SK-N-SH (cell line): ENCODE measurements around the gene YDJC. TPM values are rescaled to one million over a fixed set of nuclear protein-coding genes. Genes with fewer than 3 reads are reported as not detected.

Source experiments
- CTCF ChIA-PET: fragments of 300-600, 350-600 bp; formaldehyde crosslinking; extraction: SDS; loops from one replicate; lab custom pipeline; 2021; lab: Yijun Ruan, JAX
- POLR2A ChIA-PET: fragments of 350-600 bp; sonication (Branson Sonifier 250); formaldehyde crosslinking; extraction: SDS; loops from one replicate; lab custom pipeline; 2020; ENCODE audit warnings: antibody characterized with exemption, inconsistent platforms; lab: Yijun Ruan, JAX
- DNase-seq: peaks from one replicate; pipeline ENCODE4 v3.0.0; 2012
- H2AFZ ChIP-seq: fragments of 200-600 bp; sonication (generic); 2 replicates; pipeline ENCODE4 v1.8.1; 2016; ENCODE audit warnings: antibody characterized with exemption, mild to moderate bottlenecking, low read depth
- H3F3A ChIP-seq: fragments of 200-600 bp; sonication (generic); replicated peaks from 2 replicates; pipeline ENCODE3; 2016; ENCODE audit warnings: antibody characterized with exemption, mild to moderate bottlenecking; ENCODE audit not compliant: insufficient read depth
- H3K27ac ChIP-seq, 2 experiments: fragments of 200-500 bp in 1 of 2; fragments of 200-600 bp in 1 of 2; sonication (Bioruptor generic) in 1 of 2; sonication (generic), shearing (Covaris generic) in 1 of 2; 2 replicates each; pipeline versions ENCODE4 v1.5.1 to v1.6.1; 2014 to 2016; ENCODE audit warnings: low read depth in 2 of 2, inconsistent platforms in 1 of 2, low read length in 1 of 2, mild to moderate bottlenecking in 1 of 2, mixed read lengths in 1 of 2
- H3K27me3 ChIP-seq: fragments of 200-600 bp; sonication (generic), shearing (Covaris generic); 2 replicates; pipeline ENCODE4 v1.6.1; 2016; ENCODE audit warnings: mixed run types; ENCODE audit not compliant: insufficient read depth
- H3K36me3 ChIP-seq, 2 experiments: fragments of 200-500 bp in 1 of 2; fragments of 200-600 bp in 1 of 2; sonication (Bioruptor generic) in 1 of 2; sonication (generic) in 1 of 2; replicated peaks in 1 of 2; 2 replicates each; pipeline versions ENCODE3 to v1.5.1; 2014 to 2016; ENCODE audit warnings: low read length in 1 of 2, mild to moderate bottlenecking in 1 of 2; ENCODE audit not compliant: insufficient read depth in 2 of 2, control insufficient read depth in 1 of 2
- H3K4me1 ChIP-seq, 2 experiments: fragments of 200-500 bp in 1 of 2; fragments of 200-600 bp in 1 of 2; sonication (Bioruptor generic) in 1 of 2; sonication (generic), shearing (Covaris generic) in 1 of 2; 2 replicates each; pipeline versions ENCODE4 v1.5.1 to v1.6.1; 2014 to 2016; ENCODE audit warnings: low read depth in 1 of 2, low read length in 1 of 2, mixed run types in 1 of 2; ENCODE audit not compliant: insufficient read depth in 2 of 2, control insufficient read depth in 1 of 2
- H3K4me2 ChIP-seq: fragments of 200-600 bp; sonication (generic), shearing (Covaris generic); 2 replicates; pipeline ENCODE4 v1.6.1; 2017; ENCODE audit warnings: mixed run types
- H3K4me3 ChIP-seq, 2 experiments: fragments of 200-500 bp in 1 of 2; fragments of 200-600 bp in 1 of 2; sonication (Bioruptor generic) in 1 of 2; sonication (generic), shearing (Covaris generic) in 1 of 2; 2 replicates each; pipeline versions ENCODE4 v1.5.1 to v1.8.1; 2014 to 2016; ENCODE audit warnings: low read depth in 2 of 2, inconsistent platforms in 1 of 2, low read length in 1 of 2, mild to moderate bottlenecking in 1 of 2, mixed read lengths in 1 of 2, moderate library complexity in 1 of 2
- H3K79me2 ChIP-seq: fragments of 200-600 bp; sonication (generic); 2 replicates; pipeline ENCODE4 v1.8.1; 2017; ENCODE audit warnings: mild to moderate bottlenecking; ENCODE audit not compliant: insufficient read depth
- H3K9ac ChIP-seq: fragments of 200-600 bp; sonication (generic); 2 replicates; pipeline ENCODE4 v1.6.1; 2017; ENCODE audit warnings: mixed run types
- H3K9me2 ChIP-seq: fragments of 200-600 bp; sonication (generic); 2 replicates; pipeline ENCODE4 v1.6.1; 2017; ENCODE audit warnings: mixed run types
- H3K9me3 ChIP-seq: fragments of 200-600 bp; sonication (generic); 2 replicates; pipeline ENCODE4 v1.6.1; 2017; ENCODE audit warnings: mixed run types, mild to moderate bottlenecking, moderate library complexity
- H4K20me1 ChIP-seq: fragments of 200-600 bp; sonication (generic); 2 replicates; pipeline ENCODE4 v1.6.1; 2017; ENCODE audit warnings: mild to moderate bottlenecking, mixed run types; ENCODE audit not compliant: insufficient read depth
- CHD2 ChIP-seq: fragments of 150-350 bp; IDR thresholded peaks from 2 replicates; pipeline ENCODE4 v1.6.1; 2018; ENCODE audit warnings: low read length; ENCODE audit not compliant: partially characterized antibody
- ELF1 ChIP-seq: IDR thresholded peaks from 2 replicates; pipeline ENCODE4 v1.4.0; 2012
- EZH2phosphoT487 ChIP-seq: fragments of 200-600 bp; sonication (generic); IDR thresholded peaks from 2 replicates; pipeline ENCODE4 v1.6.1; 2017; ENCODE audit warnings: low read depth, mixed run types, mild to moderate bottlenecking, antibody characterized with exemption, moderate library complexity, borderline replicate concordance
- FOXJ3 ChIP-seq: sonication (generic); formaldehyde crosslinking; IDR thresholded peaks from 2 replicates; pipeline ENCODE4 v1.5.1; 2020; ENCODE audit warnings: mild to moderate bottlenecking, missing genetic modification reagents
- GABPA ChIP-seq: IDR thresholded peaks from 2 replicates; pipeline ENCODE4 v1.4.0; 2012; ENCODE audit warnings: low read depth, mild to moderate bottlenecking
- JUND ChIP-seq: IDR thresholded peaks from 2 replicates; pipeline ENCODE4 v1.4.0; 2012
- POLR2AphosphoS5 ChIP-seq: IDR thresholded peaks from 2 replicates; pipeline ENCODE4 v1.6.1; 2012; ENCODE audit warnings: low read depth, low read length
- RAD21 ChIP-seq: IDR thresholded peaks from 2 replicates; pipeline ENCODE4 v1.6.1; 2012; ENCODE audit warnings: mild to moderate bottlenecking, low read length
- RCOR1 ChIP-seq: fragments of 150-350 bp; IDR thresholded peaks from 2 replicates; pipeline ENCODE4 v1.6.1; 2017; ENCODE audit warnings: antibody characterized with exemption, low read length
- RXRA ChIP-seq: IDR thresholded peaks from 2 replicates; pipeline ENCODE4 v1.4.0; 2012; ENCODE audit warnings: low read depth, mild to moderate bottlenecking, borderline replicate concordance
- SMC3 ChIP-seq: IDR thresholded peaks from 2 replicates; pipeline ENCODE4 v1.6.1; 2012; ENCODE audit warnings: low read depth, low read length, improper control_type of control experiment
- TAF1 ChIP-seq: IDR thresholded peaks from 2 replicates; pipeline ENCODE4 v1.6.1; 2012; ENCODE audit warnings: low read depth, mild to moderate bottlenecking, low read length, moderate library complexity, borderline replicate concordance
- WGBS: methylation state at CpG from one replicate; pipeline ENCODE4 v1.1.6; 2017; ENCODE audit warnings: low lambda C conversion rate; 5-methylcytosine and 5-hydroxymethylcytosine counted together
- polyA plus RNA-seq, 3 experiments: library from polyadenylated mRNA; depleted of rRNA; stranded (reverse); fragments of >200 nt; gene quantifications; 2 replicates each; pipeline ENCODE4 v1.2.3, GENCODE V29; 2012
- TF ChIP-seq, protein P1 (sequence below): fragments of 200-600 bp; sonication (generic); IDR thresholded peaks from 2 replicates; pipeline ENCODE4 v1.6.1; 2017; ENCODE audit warnings: antibody characterized with exemption, mild to moderate bottlenecking, moderate library complexity
- TF ChIP-seq, protein P2 (sequence below): IDR thresholded peaks from 2 replicates; pipeline ENCODE4 v1.4.0; 2012; ENCODE audit warnings: low read depth, borderline replicate concordance
- TF ChIP-seq, protein P3 (sequence below): fragments of 150-350 bp; IDR thresholded peaks from 2 replicates; pipeline ENCODE4 v1.6.1; 2017; ENCODE audit warnings: antibody characterized with exemption, low read length, low read depth, borderline replicate concordance
- TF ChIP-seq, protein P4 (sequence below): fragments of 150-350 bp; IDR thresholded peaks from 2 replicates; pipeline ENCODE4 v1.6.1; 2016; ENCODE audit warnings: mild to moderate bottlenecking, low read depth, low read length
- TF ChIP-seq, protein P5 (sequence below): IDR thresholded peaks from 2 replicates; pipeline ENCODE4 v1.4.0; 2012; ENCODE audit warnings: low read depth

The YDJC gene
- polyA plus RNA-seq, 1 of the 3 experiments (the other 2 are of a cell fraction) = 37.4 TPM

DNA sequence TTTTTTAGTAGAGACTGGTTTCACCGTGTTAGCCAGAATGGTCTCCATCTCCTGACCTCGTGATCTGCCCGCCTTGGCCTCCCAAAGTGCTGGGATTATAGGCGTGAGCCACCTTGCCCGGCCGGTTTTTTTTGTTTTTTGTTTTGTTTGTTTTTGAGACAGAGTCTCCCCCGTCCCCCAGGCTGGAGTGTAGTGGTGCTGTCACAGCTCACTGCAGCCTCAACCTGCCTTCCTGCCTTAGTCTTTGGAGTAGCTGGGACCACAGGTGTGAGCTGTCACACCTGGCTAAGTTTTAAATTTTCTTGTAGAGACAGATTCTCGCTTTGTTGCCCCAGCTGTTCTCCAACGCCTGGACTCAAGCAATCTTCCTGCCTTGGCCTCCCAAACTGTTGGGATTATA, 39.2 kb upstream of the YDJC start:
- TF ChIP-seq TAF1 (no peak), RXRA (no peak), RAD21 (no peak), RCOR1 (no peak), GABPA (no peak), CHD2 (no peak), JUND (no peak), ELF1 (no peak), EZH2phosphoT487 (no peak), SMC3 (no peak), FOXJ3 (CRISPR knock-in tag) (no peak), POLR2AphosphoS5 (no peak)
- TF ChIP-seq, protein P1, sequence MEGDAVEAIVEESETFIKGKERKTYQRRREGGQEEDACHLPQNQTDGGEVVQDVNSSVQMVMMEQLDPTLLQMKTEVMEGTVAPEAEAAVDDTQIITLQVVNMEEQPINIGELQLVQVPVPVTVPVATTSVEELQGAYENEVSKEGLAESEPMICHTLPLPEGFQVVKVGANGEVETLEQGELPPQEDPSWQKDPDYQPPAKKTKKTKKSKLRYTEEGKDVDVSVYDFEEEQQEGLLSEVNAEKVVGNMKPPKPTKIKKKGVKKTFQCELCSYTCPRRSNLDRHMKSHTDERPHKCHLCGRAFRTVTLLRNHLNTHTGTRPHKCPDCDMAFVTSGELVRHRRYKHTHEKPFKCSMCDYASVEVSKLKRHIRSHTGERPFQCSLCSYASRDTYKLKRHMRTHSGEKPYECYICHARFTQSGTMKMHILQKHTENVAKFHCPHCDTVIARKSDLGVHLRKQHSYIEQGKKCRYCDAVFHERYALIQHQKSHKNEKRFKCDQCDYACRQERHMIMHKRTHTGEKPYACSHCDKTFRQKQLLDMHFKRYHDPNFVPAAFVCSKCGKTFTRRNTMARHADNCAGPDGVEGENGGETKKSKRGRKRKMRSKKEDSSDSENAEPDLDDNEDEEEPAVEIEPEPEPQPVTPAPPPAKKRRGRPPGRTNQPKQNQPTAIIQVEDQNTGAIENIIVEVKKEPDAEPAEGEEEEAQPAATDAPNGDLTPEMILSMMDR = no peak
- TF ChIP-seq, protein P2, sequence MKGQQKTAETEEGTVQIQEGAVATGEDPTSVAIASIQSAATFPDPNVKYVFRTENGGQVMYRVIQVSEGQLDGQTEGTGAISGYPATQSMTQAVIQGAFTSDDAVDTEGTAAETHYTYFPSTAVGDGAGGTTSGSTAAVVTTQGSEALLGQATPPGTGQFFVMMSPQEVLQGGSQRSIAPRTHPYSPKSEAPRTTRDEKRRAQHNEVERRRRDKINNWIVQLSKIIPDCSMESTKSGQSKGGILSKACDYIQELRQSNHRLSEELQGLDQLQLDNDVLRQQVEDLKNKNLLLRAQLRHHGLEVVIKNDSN = no peak
- TF ChIP-seq, protein P3, sequence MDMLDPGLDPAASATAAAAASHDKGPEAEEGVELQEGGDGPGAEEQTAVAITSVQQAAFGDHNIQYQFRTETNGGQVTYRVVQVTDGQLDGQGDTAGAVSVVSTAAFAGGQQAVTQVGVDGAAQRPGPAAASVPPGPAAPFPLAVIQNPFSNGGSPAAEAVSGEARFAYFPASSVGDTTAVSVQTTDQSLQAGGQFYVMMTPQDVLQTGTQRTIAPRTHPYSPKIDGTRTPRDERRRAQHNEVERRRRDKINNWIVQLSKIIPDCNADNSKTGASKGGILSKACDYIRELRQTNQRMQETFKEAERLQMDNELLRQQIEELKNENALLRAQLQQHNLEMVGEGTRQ = no peak
- TF ChIP-seq, protein P4, sequence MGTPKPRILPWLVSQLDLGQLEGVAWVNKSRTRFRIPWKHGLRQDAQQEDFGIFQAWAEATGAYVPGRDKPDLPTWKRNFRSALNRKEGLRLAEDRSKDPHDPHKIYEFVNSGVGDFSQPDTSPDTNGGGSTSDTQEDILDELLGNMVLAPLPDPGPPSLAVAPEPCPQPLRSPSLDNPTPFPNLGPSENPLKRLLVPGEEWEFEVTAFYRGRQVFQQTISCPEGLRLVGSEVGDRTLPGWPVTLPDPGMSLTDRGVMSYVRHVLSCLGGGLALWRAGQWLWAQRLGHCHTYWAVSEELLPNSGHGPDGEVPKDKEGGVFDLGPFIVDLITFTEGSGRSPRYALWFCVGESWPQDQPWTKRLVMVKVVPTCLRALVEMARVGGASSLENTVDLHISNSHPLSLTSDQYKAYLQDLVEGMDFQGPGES = no peak
- TF ChIP-seq, protein P5, sequence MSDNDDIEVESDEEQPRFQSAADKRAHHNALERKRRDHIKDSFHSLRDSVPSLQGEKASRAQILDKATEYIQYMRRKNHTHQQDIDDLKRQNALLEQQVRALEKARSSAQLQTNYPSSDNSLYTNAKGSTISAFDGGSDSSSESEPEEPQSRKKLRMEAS = no peak
- no peaks in the 10 kb centered on the region for H3K9me3 ChIP-seq
- CTCF ChIA-PET = interaction anchor here (1.7 kb wide), 1 partner anchor 283 kb away, joined by 4 read pairs; the partner anchor contains the start of gene PPM1F

More for the DNA sequence above, 39.2 kb upstream of the YDJC start:
- H3K4me3 ChIP-seq = no peak overlapping the region
- H3K79me2 ChIP-seq = peaks cover 41% of the 10 kb centered on the region
- DNase-seq = no peak
- no peak overlapping the region for H2AFZ ChIP-seq
- peaks cover 0 to 2% of the 10 kb centered on the region in 2 experiments; a peak in 1 of 4 replicates for H3K4me1 ChIP-seq
- whole genome bisulfite sequencing = 94% methylated on average over 9 of the region's 9 CpGs
- H3K27me3 ChIP-seq = no peaks in the 10 kb centered on the region
- H3K4me2 ChIP-seq = no peak overlapping the region
- H3K36me3 ChIP-seq = peaks cover 30 to 43% of the 10 kb centered on the region in 2 experiments
- H3K27ac ChIP-seq = no peak overlapping the region
- POLR2A ChIA-PET = interaction anchor here (0.6 kb wide), 1 partner anchor 9 kb away, joined by 3 read pairs; no protein-coding TSS in a partner anchor
- H3F3A ChIP-seq = no peaks in the 10 kb centered on the region
- H4K20me1 ChIP-seq = no peaks in the 10 kb centered on the region
- no peaks in the 10 kb centered on the region for H3K9me2 ChIP-seq
- H3K9ac ChIP-seq = no peak overlapping the region
